Breast epithelium (tissue), 4 donors: Measurements from ENCODE around the gene MAP2K4. TPM values are rescaled to one million over a fixed set of nuclear protein-coding genes. Genes with fewer than 3 reads are reported as not detected.

Source experiments
- DNase-seq, 2 donors: peaks; one replicate each; pipeline ENCODE4 v3.0.0-alpha.2; 2019; ENCODE audit warnings: low spot score in 2 of 2
- H3K27ac ChIP-seq, 2 donors: fragments of 200-600 bp; sonication (generic) in 1 of 2; one replicate each; pipeline ENCODE4 v1.5.1; 2016 to 2019; ENCODE audit warnings: mild to moderate bottlenecking in 1 of 2
- H3K27me3 ChIP-seq, 2 donors: fragments of 200-600 bp; sonication (generic) in 1 of 2; one replicate each; pipeline versions ENCODE4 v1.5.1 to v1.6.0; 2017 to 2019; ENCODE audit warnings: control low read depth in 1 of 2, mild to moderate bottlenecking in 1 of 2
- H3K36me3 ChIP-seq: fragments of 200-600 bp; one replicate; pipeline ENCODE4 v1.5.1; 2019
- H3K4me1 ChIP-seq, 2 donors: fragments of 200-600 bp; sonication (generic); one replicate each; pipeline ENCODE4 v1.5.1; 2016 to 2019; ENCODE audit warnings: control low read depth in 1 of 2
- H3K4me3 ChIP-seq, 3 donors: fragments of 200-600 bp; sonication (generic); 1 replicate in 2 of 3; 2 replicates in 1 of 3; pipeline ENCODE4 v1.5.1; 2016 to 2019; ENCODE audit warnings: mild to moderate bottlenecking in 3 of 3, moderate library complexity in 2 of 3
- H3K9me3 ChIP-seq, 2 donors: fragments of 200-600 bp; sonication (generic) in 1 of 2; one replicate each; pipeline ENCODE4 v1.5.1; 2016 to 2019; ENCODE audit warnings: control low read depth in 1 of 2
- POLR2A ChIP-seq: fragments of 450-650 bp; IDR thresholded peaks from one replicate; pipeline ENCODE4 v1.6.1; 2016; ENCODE audit warnings: antibody characterized with exemption, mild to moderate bottlenecking, moderate library complexity
- POLR2AphosphoS5 ChIP-seq, 3 donors: sonication (generic); formaldehyde crosslinking; IDR thresholded peaks; one replicate each; pipeline ENCODE4 v1.6.1; 2017; ENCODE audit warnings: antibody characterized with exemption in 3 of 3
- intact Hi-C: fragments of 100-400 bp; cut with DNase I; formaldehyde crosslinking; loops from one replicate; pipeline ENCODE4 v1.15.1; 2023; ENCODE audit warnings: low total_unique reads
- total RNA-seq, 3 donors: library from RNA; depleted of rRNA; stranded (reverse); fragments of >200 nt; gene quantifications; one replicate each; pipeline ENCODE4 v1.1.0, GENCODE V29; 2016
- TF ChIP-seq, protein P1 (sequence below), 3 donors: fragments of 450-650 bp; IDR thresholded peaks; one replicate each; pipeline ENCODE4 v1.5.1; 2016 to 2017; ENCODE audit warnings: antibody characterized with exemption in 3 of 3, mild to moderate bottlenecking in 3 of 3, moderate library complexity in 3 of 3

The MAP2K4 gene
- total RNA-seq, 3 donors from 2014 or later, result 23.2 to 47.6 (median 38.7) TPM

DNA sequence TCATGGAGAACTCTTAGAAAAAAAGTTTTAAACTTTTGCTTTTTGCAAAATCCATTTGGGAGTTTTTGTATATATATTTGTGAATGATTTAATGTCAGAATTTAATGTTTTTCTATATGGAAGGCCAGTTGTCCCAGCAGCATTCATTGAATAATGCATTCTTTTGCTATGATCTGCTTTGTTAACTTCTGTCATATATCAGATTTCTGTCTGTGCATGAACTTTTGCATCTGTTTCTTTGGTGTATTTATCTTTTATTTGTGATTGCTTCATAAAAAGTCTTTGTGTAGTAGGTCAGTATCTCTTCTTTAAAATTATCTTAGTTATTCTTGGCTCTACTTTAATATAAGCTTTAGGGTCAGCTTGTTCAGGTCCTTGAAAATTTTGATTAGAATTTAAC is 84.2 kb downstream of the MAP2K4 start:
- H3K27me3 ChIP-seq, result no peaks in the 10 kb centered on the region
- no peak overlapping the region for H3K27ac ChIP-seq
- no peak for DNase-seq
- H3K9me3 ChIP-seq, result peaks cover 0 to 5% of the 10 kb centered on the region in 2 donors
- intact Hi-C loops, result no loop called here
- no peak overlapping the region for H3K4me3 ChIP-seq
- no peaks in the 10 kb centered on the region for H3K4me1 ChIP-seq
- no peak for TF ChIP-seq POLR2A
- TF ChIP-seq POLR2AphosphoS5 (IDR thresholded peaks at IDR 0.05), result no peak
- TF ChIP-seq, protein P1, sequence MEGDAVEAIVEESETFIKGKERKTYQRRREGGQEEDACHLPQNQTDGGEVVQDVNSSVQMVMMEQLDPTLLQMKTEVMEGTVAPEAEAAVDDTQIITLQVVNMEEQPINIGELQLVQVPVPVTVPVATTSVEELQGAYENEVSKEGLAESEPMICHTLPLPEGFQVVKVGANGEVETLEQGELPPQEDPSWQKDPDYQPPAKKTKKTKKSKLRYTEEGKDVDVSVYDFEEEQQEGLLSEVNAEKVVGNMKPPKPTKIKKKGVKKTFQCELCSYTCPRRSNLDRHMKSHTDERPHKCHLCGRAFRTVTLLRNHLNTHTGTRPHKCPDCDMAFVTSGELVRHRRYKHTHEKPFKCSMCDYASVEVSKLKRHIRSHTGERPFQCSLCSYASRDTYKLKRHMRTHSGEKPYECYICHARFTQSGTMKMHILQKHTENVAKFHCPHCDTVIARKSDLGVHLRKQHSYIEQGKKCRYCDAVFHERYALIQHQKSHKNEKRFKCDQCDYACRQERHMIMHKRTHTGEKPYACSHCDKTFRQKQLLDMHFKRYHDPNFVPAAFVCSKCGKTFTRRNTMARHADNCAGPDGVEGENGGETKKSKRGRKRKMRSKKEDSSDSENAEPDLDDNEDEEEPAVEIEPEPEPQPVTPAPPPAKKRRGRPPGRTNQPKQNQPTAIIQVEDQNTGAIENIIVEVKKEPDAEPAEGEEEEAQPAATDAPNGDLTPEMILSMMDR (IDR thresholded peaks at IDR 0.05), result no peak
- H3K36me3 ChIP-seq, result no peaks in the 10 kb centered on the region

DNA sequence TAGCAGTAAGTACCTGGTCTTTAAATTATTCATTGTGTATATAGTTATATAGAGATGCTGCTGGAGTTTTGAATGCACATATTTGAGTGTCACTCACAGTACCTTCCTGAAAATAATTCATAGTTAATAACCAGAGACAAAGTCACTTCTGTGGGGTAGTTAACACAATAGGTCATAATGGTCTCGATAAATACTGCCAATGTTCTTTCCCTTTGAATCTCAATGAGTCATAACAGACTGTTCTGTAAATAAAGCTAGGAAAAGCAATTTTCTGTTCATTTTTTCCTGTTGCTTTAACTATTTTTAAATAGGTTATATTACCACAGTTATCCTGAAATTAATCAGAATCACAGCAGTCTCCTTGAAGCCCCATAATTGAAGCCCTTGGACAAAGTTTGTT is 87.2 kb downstream of the MAP2K4 start:
- DNase-seq, result no peak
- H3K9me3 ChIP-seq, result no peaks in the 10 kb centered on the region
- intact Hi-C loops, result no loop called here
- no peaks in the 10 kb centered on the region for H3K4me1 ChIP-seq
- TF ChIP-seq POLR2AphosphoS5 (IDR thresholded peaks at IDR 0.05), result no peak
- no peak for TF ChIP-seq POLR2A
- TF ChIP-seq, protein P1 (IDR thresholded peaks at IDR 0.05), result no peak
- no peaks in the 10 kb centered on the region for H3K36me3 ChIP-seq
- H3K27ac ChIP-seq, result no peak overlapping the region
- H3K27me3 ChIP-seq, result no peaks in the 10 kb centered on the region
- no peak overlapping the region for H3K4me3 ChIP-seq

DNA sequence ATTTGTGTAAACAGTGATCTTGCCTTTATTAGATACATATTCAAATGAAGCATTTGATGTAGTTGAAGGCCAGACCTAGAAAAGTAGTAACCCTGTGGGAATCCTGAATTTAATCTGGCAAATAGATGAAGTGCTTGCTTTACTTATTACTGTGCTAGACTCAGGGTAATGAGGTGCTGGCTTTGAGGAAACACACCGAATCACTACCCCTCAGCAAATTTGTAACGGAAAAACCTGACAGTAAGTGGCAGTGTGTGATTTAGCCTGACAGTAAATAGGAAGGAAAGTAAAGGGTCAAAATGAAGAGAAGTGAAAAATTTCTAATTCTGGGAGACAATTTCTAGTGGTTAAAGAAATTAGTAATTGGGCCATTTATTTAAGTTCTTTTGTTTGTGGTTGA is 90.2 kb downstream of the MAP2K4 start:
- intact Hi-C loops, result no loop called here
- TF ChIP-seq, protein P1 (IDR thresholded peaks at IDR 0.05), result no peak
- TF ChIP-seq POLR2AphosphoS5 (IDR thresholded peaks at IDR 0.05) (no peak), POLR2A (no peak)
- H3K36me3 ChIP-seq, result no peaks in the 10 kb centered on the region

DNA sequence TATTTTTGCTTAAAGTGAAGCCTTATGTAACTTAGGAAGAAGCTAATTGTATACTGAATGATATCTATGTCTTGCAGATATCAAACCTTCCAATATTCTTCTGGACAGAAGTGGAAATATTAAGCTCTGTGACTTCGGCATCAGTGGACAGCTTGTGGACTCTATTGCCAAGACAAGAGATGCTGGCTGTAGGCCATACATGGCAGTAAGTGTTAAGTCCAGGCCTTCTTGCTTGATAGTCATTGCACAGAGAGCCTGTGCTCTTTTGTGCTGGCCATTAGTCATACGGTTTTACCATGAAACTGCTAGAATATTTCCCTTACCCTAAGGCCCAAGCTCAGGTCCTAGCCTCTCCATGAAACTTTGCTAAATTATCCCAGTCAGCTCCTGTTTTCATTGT is 92.5 kb downstream of the MAP2K4 start:
- H3K9me3 ChIP-seq, result no peaks in the 10 kb centered on the region
- TF ChIP-seq, protein P1 (IDR thresholded peaks at IDR 0.05), result no peak
- TF ChIP-seq POLR2A (no peak), POLR2AphosphoS5 (IDR thresholded peaks at IDR 0.05) (no peak)
- intact Hi-C loops, result no loop called here
- no peaks in the 10 kb centered on the region for H3K36me3 ChIP-seq
- no peak overlapping the region for H3K4me3 ChIP-seq
- DNase-seq, result no peak
- H3K27me3 ChIP-seq, result no peaks in the 10 kb centered on the region
- H3K4me1 ChIP-seq, result no peaks in the 10 kb centered on the region
- H3K27ac ChIP-seq, result no peak overlapping the region

More for the DNA sequence above, 90.2 kb downstream of the MAP2K4 start:
- no peak overlapping the region for H3K4me3 ChIP-seq
- H3K27ac ChIP-seq, result no peak overlapping the region
- H3K9me3 ChIP-seq, result no peaks in the 10 kb centered on the region
- no peaks in the 10 kb centered on the region for H3K4me1 ChIP-seq
- H3K27me3 ChIP-seq, result no peaks in the 10 kb centered on the region
- no peak for DNase-seq

DNA sequence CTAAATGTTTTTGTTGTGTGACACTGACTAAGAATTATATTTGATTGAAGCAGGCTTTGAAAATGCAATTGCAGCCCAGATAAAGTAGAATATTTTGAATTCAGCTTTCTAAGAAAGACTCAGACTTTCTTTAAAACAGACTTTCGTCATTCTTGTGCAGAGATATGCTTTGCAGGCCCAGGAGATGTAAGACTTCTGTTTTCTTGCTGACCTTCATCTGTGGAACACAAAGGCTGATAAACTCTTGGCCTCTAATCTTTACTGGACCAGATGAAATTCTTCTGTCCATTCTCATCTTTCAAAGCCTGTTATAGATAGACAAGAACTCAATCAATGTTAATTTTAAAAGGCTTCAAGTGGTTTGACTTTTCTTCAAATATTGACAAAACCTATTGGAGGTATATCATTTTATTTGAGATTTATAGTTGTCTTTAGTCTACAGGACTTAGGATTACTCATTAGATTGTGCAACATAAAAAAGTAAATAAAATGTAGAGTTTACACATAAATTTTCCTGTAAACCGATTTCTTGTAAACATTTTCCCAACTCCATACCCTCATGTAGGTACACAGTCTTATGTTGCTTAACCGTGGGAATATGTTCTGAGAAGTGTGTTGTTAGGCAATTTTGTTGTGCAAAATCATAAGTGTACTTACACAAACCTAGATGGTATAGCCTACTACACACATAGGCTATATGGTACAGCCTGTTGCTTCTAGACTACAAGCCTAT is 94.2 kb downstream of the MAP2K4 start:
- DNase-seq, result no peak
- intact Hi-C loops, result no loop called here
- H3K4me3 ChIP-seq, result no peak overlapping the region
- no peaks in the 10 kb centered on the region for H3K4me1 ChIP-seq
- H3K27me3 ChIP-seq, result no peaks in the 10 kb centered on the region
- no peaks in the 10 kb centered on the region for H3K9me3 ChIP-seq
- no peaks in the 10 kb centered on the region for H3K36me3 ChIP-seq
- H3K27ac ChIP-seq, result no peak overlapping the region
- TF ChIP-seq, protein P1 (IDR thresholded peaks at IDR 0.05), result no peak
- TF ChIP-seq POLR2A, result no peak
